ENCODE measurements around the gene RIPPLY1.
A peak's percentile ranks its signal among the peaks of the same experiment; 100 is the strongest.
"Not testable (repeated sequence)": the region's sequence is repeated elsewhere in the genome, so short reads cannot be mapped to it uniquely, and the experiment has no call there.

RIPPLY1 gene

GRCh38 chrX:106912864-106913263 lies 9.7 kb upstream of the RIPPLY1 start:
- DNase-seq (ENCODE audit: low spot score), result no peak

- no peak for DNase-seq (ENCODE audit: low spot score)
These were observed 3.2 kb upstream of the RIPPLY1 start for GRCh38 chrX:106906361-106906760.

- no peak for DNase-seq (ENCODE audit: low spot score)
These were observed 2.0 kb upstream of the RIPPLY1 start for GRCh38 chrX:106905064-106905708.

GRCh38 chrX:106903856-106904528 lies 851 bp upstream of the RIPPLY1 start:
- DNase-seq (ENCODE audit: low spot score), result no peak

GRCh38 chrX:106902684-106903083 lies 457 bp downstream of the RIPPLY1 start:
- no peak for DNase-seq (ENCODE audit: low spot score)

GRCh38 chrX:106901781-106902219 lies 1.3 kb downstream of the RIPPLY1 start:
- DNase-seq (ENCODE audit: low spot score), result no peak

GRCh38 chrX:106901341-106901740 lies 1.8 kb downstream of the RIPPLY1 start:
- DNase-seq (ENCODE audit: low spot score), result no peak

- DNase-seq (ENCODE audit: low spot score), result no peak
These were observed 3.3 kb downstream of the RIPPLY1 start for GRCh38 chrX:106899841-106900240.

- no peak for DNase-seq (ENCODE audit: low spot score)
These were observed 3.9 kb downstream of the RIPPLY1 start for GRCh38 chrX:106899276-106899675.

- peak; percentile 49 for DNase-seq (ENCODE audit: low spot score)
These were observed 4.7 kb downstream of the RIPPLY1 start for GRCh38 chrX:106898462-106898861.

- DNase-seq (ENCODE audit: low spot score), result no peak
These were observed 5.9 kb downstream of the RIPPLY1 start for GRCh38 chrX:106897259-106897658.

- no peak for DNase-seq (ENCODE audit: low spot score)
These were observed 8.1 kb downstream of the RIPPLY1 start for GRCh38 chrX:106894978-106895452.

- DNase-seq (ENCODE audit: low spot score), result peak; percentile 36
These were observed 8.7 kb downstream of the RIPPLY1 start for GRCh38 chrX:106894392-106894909.

- no peak for DNase-seq (ENCODE audit: low spot score)
These were observed 11.2 kb downstream of the RIPPLY1 start for GRCh38 chrX:106891762-106892460.

GRCh38 chrX:106889468-106889867 lies 13.7 kb downstream of the RIPPLY1 start:
- no peak for DNase-seq (ENCODE audit: low spot score)

GRCh38 chrX:106875151-106875550 lies 28.0 kb downstream of the RIPPLY1 start:
- no peak for DNase-seq (ENCODE audit: low spot score)

GRCh38 chrX:106874075-106874474 lies 29.1 kb downstream of the RIPPLY1 start:
- DNase-seq (ENCODE audit: low spot score), result peak; percentile 5

GRCh38 chrX:106872796-106873195 lies 30.3 kb downstream of the RIPPLY1 start:
- not testable (repeated sequence) for DNase-seq (ENCODE audit: low spot score)

- DNase-seq (ENCODE audit: low spot score), result no peak
These were observed 39.4 kb downstream of the RIPPLY1 start for GRCh38 chrX:106863697-106864096.

GRCh38 chrX:106862972-106863688 lies 40.0 kb downstream of the RIPPLY1 start:
- DNase-seq (ENCODE audit: low spot score), result peak; percentile 31

Measured in HuH-7 (cell line).